NT2/D1 (cell line): Measurements from ENCODE around the gene KDM2A.

Experiments
- SUZ12 ChIP-seq: IDR thresholded peaks from 2 replicates; pipeline ENCODE4 v1.6.1; 2011; ENCODE audit not compliant: insufficient read length, insufficient read depth; ENCODE audit errors: extremely low read depth
- YY1 ChIP-seq: IDR thresholded peaks from 2 replicates; pipeline ENCODE4 v1.6.1; 2011; ENCODE audit not compliant: insufficient read length, insufficient read depth
- ZNF274 ChIP-seq: IDR thresholded peaks from 2 replicates; pipeline ENCODE4 v1.6.1; 2011; ENCODE audit warnings: mild to moderate bottlenecking, low read depth, low read length

DNA sequence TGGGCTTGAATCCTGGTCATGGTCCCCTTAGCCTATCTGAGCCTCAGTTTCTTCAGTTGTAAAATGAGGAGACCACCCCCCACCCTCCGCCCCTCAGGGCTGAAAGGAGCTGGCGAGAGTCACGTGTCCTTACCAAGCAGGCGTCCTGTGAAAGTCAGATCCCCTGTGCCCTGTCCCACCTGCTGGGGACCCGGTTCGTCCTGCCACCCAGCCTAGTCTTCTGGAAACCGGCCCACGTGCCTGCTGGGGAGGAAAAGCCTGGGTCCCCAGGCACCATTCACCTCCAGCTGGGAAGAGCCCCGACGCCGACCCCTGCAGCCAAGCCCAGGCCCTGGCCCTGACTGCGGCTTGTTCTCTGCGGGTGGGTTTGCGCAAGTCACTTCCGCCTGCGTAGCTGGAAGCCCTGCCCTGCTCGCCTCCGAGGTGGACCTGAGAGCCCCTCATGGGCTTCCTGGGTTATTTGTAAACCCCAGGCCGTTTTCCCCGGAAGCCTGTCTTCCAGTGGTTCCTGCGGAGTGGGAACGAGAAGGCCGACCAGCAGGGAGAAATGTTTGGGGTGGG is 183.6 kb downstream of the KDM2A start:
- TF ChIP-seq ZNF274 (no peak), SUZ12 (no peak), YY1 (no peak)
